ENCODE results near the gene DOCK10.

Gene DOCK10

GRCh38 chr2:225069966-225070365 lies 27.7 kb upstream of the DOCK10 start:
- no peak for TF ChIP-seq CTCF (IDR thresholded peaks at IDR 0.05; ENCODE audit: control insufficient read depth, insufficient read depth, low read depth, low read length, missing control alignments)
- H3K4me3 ChIP-seq (ENCODE audit: control insufficient read depth, low read depth, low read length): no peak overlapping the region
- no peak for DNase-seq (ENCODE audit: low read depth)

GRCh38 chr2:225069477-225069876 lies 27.2 kb upstream of the DOCK10 start:
- no peak overlapping the region for H3K4me3 ChIP-seq (ENCODE audit: control insufficient read depth, low read depth, low read length)
- DNase-seq (ENCODE audit: low read depth): no peak
- no peak for TF ChIP-seq CTCF (IDR thresholded peaks at IDR 0.05; ENCODE audit: control insufficient read depth, insufficient read depth, low read depth, low read length, missing control alignments)

- DNase-seq (ENCODE audit: low read depth): no peak
- no peak for TF ChIP-seq CTCF (IDR thresholded peaks at IDR 0.05; ENCODE audit: control insufficient read depth, insufficient read depth, low read depth, low read length, missing control alignments)
- H3K4me3 ChIP-seq (ENCODE audit: control insufficient read depth, low read depth, low read length): no peak overlapping the region
Measured at GRCh38 chr2:225065882-225066281, 23.6 kb upstream of the DOCK10 start.

- no peak overlapping the region for H3K4me3 ChIP-seq (ENCODE audit: control insufficient read depth, low read depth, low read length)
- TF ChIP-seq CTCF (IDR thresholded peaks at IDR 0.05; ENCODE audit: control insufficient read depth, insufficient read depth, low read depth, low read length, missing control alignments): no peak
- no peak for DNase-seq (ENCODE audit: low read depth)
Measured at GRCh38 chr2:225064928-225065327, 22.7 kb upstream of the DOCK10 start.

- no peak for DNase-seq (ENCODE audit: low read depth)
- TF ChIP-seq CTCF (IDR thresholded peaks at IDR 0.05; ENCODE audit: control insufficient read depth, insufficient read depth, low read depth, low read length, missing control alignments): no peak
- H3K4me3 ChIP-seq (ENCODE audit: control insufficient read depth, low read depth, low read length): no peak overlapping the region
Measured at GRCh38 chr2:225064362-225064761, 22.1 kb upstream of the DOCK10 start.

GRCh38 chr2:225056330-225057073 lies 14.2 kb upstream of the DOCK10 start:
- DNase-seq (ENCODE audit: low read depth): no peak
- no peak overlapping the region for H3K4me3 ChIP-seq (ENCODE audit: control insufficient read depth, low read depth, low read length)
- TF ChIP-seq CTCF (IDR thresholded peaks at IDR 0.05; ENCODE audit: control insufficient read depth, insufficient read depth, low read depth, low read length, missing control alignments): no peak
